A549 (cell line): Measurements from ENCODE around the gene KIAA0232. TPM values are rescaled to one million over a fixed set of nuclear protein-coding genes. Genes with fewer than 3 reads are reported as not detected.

Experiments used
- ATAC-seq, 2 experiments: fragments of 200-7000 bp in 1 of 2; fragments of >200 bp in 1 of 2; cut with Nextera tagmentation in 1 of 2; cut with Tn5 transposase in 1 of 2; 3 replicates each; pipeline versions ENCODE4 v1.8.0 to v1.9.1; 2018 to 2020; ENCODE audit warnings: mild to moderate bottlenecking in 1 of 2, moderate library complexity in 1 of 2
- CTCF ChIA-PET: fragments of 300-600 bp; sonication (Branson Sonifier 250); formaldehyde crosslinking; extraction: SDS; loops from one replicate; lab custom pipeline; 2021; ENCODE audit warnings: antibody characterized with exemption, inconsistent platforms; lab: Yijun Ruan, JAX
- POLR2A ChIA-PET: fragments of 350-600 bp; formaldehyde crosslinking; extraction: SDS; loops from one replicate; lab custom pipeline; 2021; ENCODE audit warnings: antibody characterized with exemption, inconsistent platforms; lab: Yijun Ruan, JAX
- DNase-seq, 2 experiments: peaks; one replicate each; pipeline versions ENCODE4 v3.0.0 to v3.0.0-alpha.2; 2011 to 2016; ENCODE audit warnings: low read depth in 1 of 2, low spot score in 1 of 2
- FAIRE-seq: peaks from 2 replicates; lab custom pipeline; 2011; peaks lifted over from hg19 to GRCh38; lab: Jason Lieb, UNC
- H3K27ac ChIP-seq, 2 experiments: fragments of >200 bp; sonication (Bioruptor Twin); formaldehyde crosslinking; 3 replicates each; pipeline ENCODE4 v1.5.1; 2016 to 2017
- H3K4me1 ChIP-seq: fragments of >200 bp; sonication (Bioruptor Twin); formaldehyde crosslinking; 3 replicates; pipeline ENCODE4 v1.6.1; 2016
- H3K4me2 ChIP-seq: fragments of >200 bp; sonication (Bioruptor Twin); formaldehyde crosslinking; 3 replicates; pipeline ENCODE4 v1.6.1; 2016
- H3K4me3 ChIP-seq: fragments of >200 bp; sonication (Bioruptor Twin); formaldehyde crosslinking; 3 replicates; pipeline ENCODE4 v1.5.1; 2016
- H3K9me3 ChIP-seq: fragments of >200 bp; sonication (Bioruptor Twin); formaldehyde crosslinking; 3 replicates; pipeline ENCODE4 v1.6.1; 2016
- ATOH8 ChIP-seq: fragments of 250-450 bp; sonication (Bioruptor Pico); IDR thresholded peaks from 2 replicates; pipeline ENCODE4 v1.5.0; 2020; ENCODE audit warnings: low read depth, mild to moderate bottlenecking, moderate library complexity
- BHLHE40 ChIP-seq: IDR thresholded peaks from 2 replicates; pipeline ENCODE4 v1.6.1; 2012; ENCODE audit warnings: low read depth, low read length, inconsistent platforms
- CBX2 ChIP-seq: fragments of 200-600 bp; sonication (generic); IDR thresholded peaks from 2 replicates; pipeline ENCODE4 v1.6.1; 2016; ENCODE audit warnings: low read depth, mild to moderate bottlenecking, borderline replicate concordance
- EP300 ChIP-seq, 2 experiments: fragments of >200 bp; sonication (Bioruptor Twin); formaldehyde crosslinking; IDR thresholded peaks; 2 replicates in 1 of 2; 3 replicates in 1 of 2; pipeline ENCODE4 v1.6.1; 2016 to 2017
- ESRRA ChIP-seq: fragments of 150-350 bp; IDR thresholded peaks from 2 replicates; pipeline ENCODE4 v1.6.1; 2014; ENCODE audit warnings: mild to moderate bottlenecking, low read length, borderline replicate concordance
- FOSB ChIP-seq: fragments of 250-450 bp; sonication (Bioruptor Pico); IDR thresholded peaks from 2 replicates; pipeline ENCODE4 v1.5.0; 2020; ENCODE audit warnings: mild to moderate bottlenecking, moderate library complexity
- HDAC2 ChIP-seq: fragments of 200-600 bp; sonication (generic); IDR thresholded peaks from 2 replicates; pipeline ENCODE4 v1.6.1; 2016
- MAZ ChIP-seq: fragments of 150-350 bp; IDR thresholded peaks from 2 replicates; pipeline ENCODE4 v1.6.1; 2014; ENCODE audit warnings: antibody characterized with exemption, low read depth, low read length, borderline replicate concordance
- MYC ChIP-seq: IDR thresholded peaks from 2 replicates; pipeline ENCODE4 v1.6.1; 2012; ENCODE audit warnings: mild to moderate bottlenecking, inconsistent platforms, low read length, improper control_type of control experiment, borderline replicate concordance
- NFE2L2 ChIP-seq: fragments of 150-350 bp; conservative IDR thresholded peaks from 2 replicates; pipeline ENCODE4 v1.6.1; 2014; ENCODE audit warnings: low read length
- PHF8 ChIP-seq: fragments of 200-600 bp; sonication (generic); IDR thresholded peaks from 2 replicates; pipeline ENCODE4 v1.6.1; 2016; ENCODE audit warnings: low read depth, mild to moderate bottlenecking, antibody characterized with exemption, moderate library complexity, borderline replicate concordance
- RARB ChIP-seq: fragments of 250-450 bp; sonication (Bioruptor Pico); IDR thresholded peaks from 2 replicates; pipeline ENCODE4 v1.8.0; 2021; ENCODE audit warnings: mild to moderate bottlenecking, moderate library complexity
- REST ChIP-seq: fragments of 200-600 bp; sonication (generic); IDR thresholded peaks from 2 replicates; pipeline ENCODE4 v1.6.1; 2016; ENCODE audit warnings: antibody characterized with exemption, mild to moderate bottlenecking, moderate library complexity
- WGBS: methylation state at CpG from one replicate; pipeline ENCODE4 v1.1.6; 2017; ENCODE audit errors: missing lambda C conversion rate; 5-methylcytosine and 5-hydroxymethylcytosine counted together
- polyA plus RNA-seq, 4 experiments: library from polyadenylated mRNA; depleted of rRNA in 3 of 4; stranded (reverse); fragments of >200 nt; fragmentation: RNase III in 1 of 4; extraction: RNeasy Plus Mini Kit Qiagen cat#74134 plus additional on column Dnase treatment in 1 of 4; gene quantifications; 2 replicates in 3 of 4; 3 replicates in 1 of 4; pipeline ENCODE4 v1.2.3, GENCODE V29; 2011 to 2017
- TF ChIP-seq, protein P1 (sequence below): fragments of >200 bp; sonication (Bioruptor Twin); formaldehyde crosslinking; IDR thresholded peaks from 2 replicates; pipeline ENCODE4 v1.6.1; 2016
- TF ChIP-seq, protein P2 (sequence below): fragments of 250-450 bp; sonication (Bioruptor Pico); IDR thresholded peaks from 2 replicates; pipeline ENCODE4 v1.5.0; 2021; ENCODE audit warnings: mild to moderate bottlenecking, moderate library complexity, borderline replicate concordance

KIAA0232 gene
- polyA plus RNA-seq, 2 of the 4 experiments (the other 2 are of a cell fraction), result 9.3 to 21.5 TPM

- TF ChIP-seq CBX2, result no peak
- no peak for TF ChIP-seq PHF8
- no peak for TF ChIP-seq REST
- no peak for TF ChIP-seq EP300 (IDR thresholded peaks at IDR 0.05)
Observed at GRCh38 chr4:6848717-6849305, 66.3 kb downstream of the KIAA0232 start (continued).

DNA sequence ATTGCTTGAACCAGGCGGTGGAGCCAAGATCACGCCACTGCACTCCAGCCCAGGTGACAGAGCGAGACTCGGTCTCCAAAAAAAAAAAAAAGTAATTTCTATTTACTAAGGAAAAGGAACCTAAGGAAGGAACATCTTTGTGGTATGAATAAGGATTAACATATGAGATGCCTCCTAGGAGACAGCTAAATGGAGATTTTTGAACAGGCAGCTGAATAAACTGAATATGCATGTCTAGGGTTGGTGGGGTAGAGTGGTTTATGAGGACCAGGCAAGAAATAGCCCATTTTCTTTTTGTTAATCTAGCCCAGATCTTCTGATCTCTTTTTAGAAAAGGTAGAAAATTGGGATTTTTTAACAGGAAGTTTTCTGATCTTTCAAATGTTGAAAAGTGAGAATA lies 67.2 kb downstream of the KIAA0232 start:
- H3K4me3 ChIP-seq, result no peak overlapping the region
- peaks cover 10% of the 10 kb centered on the region; the same call in 2 of the 3 replicates for H3K9me3 ChIP-seq
- ATAC-seq (no peak), DNase-seq (no peak), FAIRE-seq (no peak)
- no peak for TF ChIP-seq ESRRA
- TF ChIP-seq MYC, result no peak
- TF ChIP-seq NFE2L2, result no peak
- no peak for TF ChIP-seq FOSB
- TF ChIP-seq MAZ, result no peak
- no peak for TF ChIP-seq CBX2
- no peak overlapping the region for H3K4me2 ChIP-seq
- 87% methylated on average over 4 of the region's 4 CpGs for WGBS
- no peak overlapping the region for H3K27ac ChIP-seq
- CTCF ChIA-PET, result interaction anchor here (1.8 kb wide), 1 partner anchor 24 kb away, joined by 8 read pairs; no protein-coding TSS in a partner anchor
- POLR2A ChIA-PET, result no interaction called here
- peaks cover under 1% of the 10 kb centered on the region; the same call in 1 of the 3 replicates for H3K4me1 ChIP-seq

DNA sequence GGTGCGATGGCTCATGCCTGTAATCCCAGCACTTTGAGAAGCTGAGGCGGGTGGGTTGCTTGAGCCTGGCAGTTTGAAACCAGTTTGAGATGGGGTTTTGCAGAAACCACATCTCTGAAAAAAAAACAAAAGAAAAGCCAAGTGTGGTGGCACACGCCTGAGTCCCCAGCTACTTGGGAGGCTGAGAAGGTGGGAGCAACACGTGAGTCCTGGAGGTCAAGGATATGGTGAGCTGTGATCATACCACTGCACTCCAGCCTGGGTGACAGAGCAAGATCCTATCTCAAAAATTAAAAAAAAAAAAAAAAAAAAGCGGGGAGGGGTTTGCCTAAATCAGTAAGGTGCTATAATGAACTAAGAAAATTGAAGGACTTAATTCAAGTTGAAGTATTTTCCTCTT lies 68.9 kb downstream of the KIAA0232 start:
- ChIA-PET CTCF (interaction anchor here (0.6 to 3.1 kb wide), 3 partner anchors 22 to 132 kb away, joined by 3 to 13 read pairs (median 3); no protein-coding TSS in a partner anchor), POLR2A (no interaction called here)
- no peak for ATAC-seq
- DNase-seq, result no peak
- H3K4me2 ChIP-seq, result no peak overlapping the region
- H3K27ac ChIP-seq, result no peak overlapping the region
- 94% methylated on average over 5 of the region's 5 CpGs for WGBS
- TF ChIP-seq, protein P1, sequence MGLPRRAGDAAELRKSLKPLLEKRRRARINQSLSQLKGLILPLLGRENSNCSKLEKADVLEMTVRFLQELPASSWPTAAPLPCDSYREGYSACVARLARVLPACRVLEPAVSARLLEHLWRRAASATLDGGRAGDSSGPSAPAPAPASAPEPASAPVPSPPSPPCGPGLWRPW, result no peak
- TF ChIP-seq EP300 (IDR thresholded peaks at IDR 0.05), result no peak
- TF ChIP-seq CBX2, result no peak
- TF ChIP-seq, protein P2, sequence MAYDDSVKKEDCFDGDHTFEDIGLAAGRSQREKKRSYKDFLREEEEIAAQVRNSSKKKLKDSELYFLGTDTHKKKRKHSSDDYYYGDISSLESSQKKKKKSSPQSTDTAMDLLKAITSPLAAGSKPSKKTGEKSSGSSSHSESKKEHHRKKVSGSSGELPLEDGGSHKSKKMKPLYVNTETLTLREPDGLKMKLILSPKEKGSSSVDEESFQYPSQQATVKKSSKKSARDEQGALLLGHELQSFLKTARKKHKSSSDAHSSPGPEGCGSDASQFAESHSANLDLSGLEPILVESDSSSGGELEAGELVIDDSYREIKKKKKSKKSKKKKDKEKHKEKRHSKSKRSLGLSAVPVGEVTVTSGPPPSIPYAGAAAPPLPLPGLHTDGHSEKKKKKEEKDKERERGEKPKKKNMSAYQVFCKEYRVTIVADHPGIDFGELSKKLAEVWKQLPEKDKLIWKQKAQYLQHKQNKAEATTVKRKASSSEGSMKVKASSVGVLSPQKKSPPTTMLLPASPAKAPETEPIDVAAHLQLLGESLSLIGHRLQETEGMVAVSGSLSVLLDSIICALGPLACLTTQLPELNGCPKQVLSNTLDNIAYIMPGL (CRISPR knock-in tag), result no peak
- no peak for TF ChIP-seq HDAC2
- TF ChIP-seq BHLHE40, result no peak
- no peak for TF ChIP-seq ATOH8 (CRISPR knock-in tag)
- no peak for TF ChIP-seq RARB (CRISPR knock-in tag)
- TF ChIP-seq, all 56 proteins: peak for 0
- Histone ChIP-seq H3K9me3 (peaks cover 10% of the 10 kb centered on the region; the same call in 2 of the 3 replicates), H3K4me3 (no peak overlapping the region), H3K4me1 (peaks cover 18% of the 10 kb centered on the region)
- FAIRE-seq, result no peak
